GM08714 (cell line): ENCODE results near the gene LRRC32.

ENCODE experiments used
- H3K4me3 ChIP-seq: fragments of 200-500 bp; sonication (Bioruptor generic); 2 replicates; pipeline ENCODE4 v1.5.1; 2014; ENCODE audit warnings: mild to moderate bottlenecking, low read length, inconsistent platforms
- ZNF274 ChIP-seq: IDR thresholded peaks from 2 replicates; pipeline ENCODE4 v1.6.1; 2012; ENCODE audit warnings: mild to moderate bottlenecking, low read depth, low read length

Gene LRRC32

GRCh38 chr11:76658651-76659650, 11.6 kb downstream of the LRRC32 start:
- TF ChIP-seq ZNF274 = no peak
- H3K4me3 ChIP-seq = no peak overlapping the region

DNA sequence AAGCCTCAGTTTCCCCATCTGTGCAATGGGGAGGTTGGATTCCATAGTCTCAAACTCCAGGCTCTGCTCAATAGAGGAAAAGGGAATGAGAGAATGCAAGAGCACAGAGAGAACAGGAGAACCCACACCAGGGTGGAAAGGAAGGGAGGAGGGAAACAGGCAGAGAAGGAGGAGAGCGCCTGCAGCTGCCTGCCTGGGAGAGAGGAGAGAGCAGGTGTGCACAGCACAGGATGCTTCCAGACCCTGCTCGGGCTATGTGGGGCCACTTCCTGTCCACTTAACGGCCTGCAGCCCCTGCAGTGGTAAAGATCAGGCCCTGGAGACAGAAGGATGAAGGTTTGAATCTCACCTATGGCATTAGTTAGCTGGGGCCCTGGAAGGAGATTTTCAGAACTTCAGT, 12.3 kb downstream of the LRRC32 start:
- no peak overlapping the region for H3K4me3 ChIP-seq
- no peak for TF ChIP-seq ZNF274

DNA sequence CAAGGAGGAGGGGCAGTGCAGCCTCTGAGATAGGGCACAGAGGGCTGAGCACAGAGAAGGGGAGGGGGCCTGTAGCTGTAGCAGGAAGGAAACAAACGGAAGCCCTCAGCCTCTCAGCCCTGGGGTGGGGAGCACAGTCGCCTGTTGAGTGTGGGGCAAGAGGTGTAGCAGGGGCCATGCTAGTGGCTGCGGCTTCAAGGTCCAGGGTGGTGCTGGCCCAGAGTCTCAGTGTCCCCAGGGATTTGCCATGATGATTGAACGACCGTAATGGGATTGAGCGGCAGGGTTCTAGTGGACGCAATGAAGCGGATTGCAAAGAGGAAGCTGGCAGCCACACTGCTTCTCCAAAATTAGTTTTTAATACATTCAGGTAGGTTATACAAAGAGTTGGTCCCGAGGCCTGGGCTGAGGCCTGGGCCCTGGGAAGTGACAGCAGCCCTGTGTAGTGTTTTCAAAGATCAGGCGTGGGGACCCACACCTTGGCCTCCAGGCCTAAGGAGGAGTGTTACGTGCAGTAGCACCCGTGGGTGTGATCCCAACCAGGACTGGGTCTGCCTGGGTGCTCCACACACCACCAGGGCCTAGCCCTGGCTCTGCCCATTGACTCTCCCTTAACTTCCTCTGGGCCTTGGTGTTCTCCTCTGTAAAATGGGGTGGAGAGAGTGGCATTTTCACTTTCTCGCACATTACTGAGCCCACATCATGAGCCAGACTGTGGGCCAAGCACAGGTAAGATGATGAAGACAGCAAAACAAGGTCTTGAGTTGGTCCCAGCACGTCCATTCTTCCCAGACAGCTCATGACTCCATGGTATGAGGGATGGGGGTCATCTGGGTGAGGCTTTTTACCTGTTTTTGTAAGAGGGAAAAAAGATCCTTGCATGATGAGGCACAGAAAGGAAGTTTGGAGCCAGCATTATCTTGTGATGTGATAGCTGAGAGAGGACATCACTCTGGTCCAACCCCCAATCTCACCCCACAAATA, 13.1 kb downstream of the LRRC32 start:
- H3K4me3 ChIP-seq = no peak overlapping the region
- no peak for TF ChIP-seq ZNF274

DNA sequence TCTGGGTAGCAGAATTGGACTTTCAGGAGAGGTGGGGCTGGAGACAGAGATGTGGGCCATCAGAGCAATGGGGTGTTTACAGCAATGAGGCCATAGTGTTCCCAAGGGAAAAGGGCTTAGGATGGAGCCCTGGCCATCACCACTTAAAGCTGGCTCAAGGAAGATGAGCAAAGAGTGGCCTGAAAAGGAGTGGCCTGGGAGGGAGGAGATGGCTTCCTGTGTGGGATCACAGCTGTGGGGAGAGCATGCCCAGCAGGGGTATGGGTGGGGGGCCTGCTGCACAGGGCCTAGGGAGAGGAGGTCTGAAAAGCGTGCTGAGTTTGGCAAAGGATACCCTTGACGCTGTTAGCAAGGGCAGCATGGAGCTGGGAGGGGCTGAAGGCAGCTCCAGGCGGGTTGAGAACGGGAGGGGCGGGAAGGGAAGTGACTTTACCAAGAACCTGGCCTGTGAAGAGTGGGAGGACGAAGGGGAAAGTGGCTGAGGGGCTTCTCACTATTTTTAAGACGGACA, 13.9 kb downstream of the LRRC32 start:
- H3K4me3 ChIP-seq = no peak overlapping the region
- no peak for TF ChIP-seq ZNF274

DNA sequence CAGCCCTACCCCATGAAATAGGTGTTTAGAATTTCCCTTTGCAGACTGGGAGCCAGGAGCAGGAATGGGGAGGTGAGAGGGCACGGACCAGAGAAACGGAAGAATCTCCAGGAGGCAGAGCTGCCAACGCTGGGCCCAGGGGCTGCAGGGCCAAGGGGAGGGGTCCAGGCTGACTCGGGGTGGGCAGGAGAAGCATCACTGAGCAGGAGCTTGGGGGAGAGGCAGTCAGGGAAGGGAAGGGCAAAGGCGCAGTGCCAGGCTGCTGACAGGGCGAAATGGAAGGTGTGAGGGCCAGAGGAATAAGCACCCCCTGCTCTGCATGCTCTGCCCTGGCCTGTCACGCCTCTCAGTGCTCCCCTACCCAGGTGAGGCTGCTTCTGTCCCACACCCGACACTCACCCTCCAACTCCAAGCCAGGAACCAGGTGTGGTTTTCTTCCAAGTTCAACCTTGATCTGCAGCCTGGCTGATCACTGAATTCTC, 14.5 kb downstream of the LRRC32 start:
- TF ChIP-seq ZNF274 = no peak
- H3K4me3 ChIP-seq = no peak overlapping the region

- no peak overlapping the region for H3K4me3 ChIP-seq
- TF ChIP-seq ZNF274 = no peak
These were observed 15.0 kb downstream of the LRRC32 start for GRCh38 chr11:76655501-76656049.

DNA sequence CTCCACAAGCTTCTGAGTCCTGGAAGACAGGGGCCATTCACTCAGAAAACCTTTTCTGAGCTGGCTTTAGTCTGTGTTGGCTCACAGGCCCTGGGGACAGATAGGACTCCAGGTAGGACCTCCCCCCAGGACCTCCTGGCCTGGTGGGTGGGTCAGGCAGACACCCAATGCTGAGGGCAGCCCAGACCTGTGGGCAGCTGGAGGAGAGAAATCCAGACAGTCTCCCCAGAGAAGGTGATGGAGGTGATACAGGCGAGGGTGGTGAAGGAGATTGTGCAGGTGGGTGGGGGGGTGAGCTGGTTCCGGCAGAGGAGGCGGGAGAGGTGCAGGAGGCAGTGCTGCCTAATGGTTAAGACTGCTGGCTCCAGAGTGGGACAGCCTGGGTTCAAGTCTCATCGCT, 15.6 kb downstream of the LRRC32 start:
- no peak overlapping the region for H3K4me3 ChIP-seq
- no peak for TF ChIP-seq ZNF274

GRCh38 chr11:76654298-76654851, 16.2 kb downstream of the LRRC32 start:
- TF ChIP-seq ZNF274 = no peak
- H3K4me3 ChIP-seq = no peak overlapping the region

- TF ChIP-seq ZNF274 = no peak
- no peak overlapping the region for H3K4me3 ChIP-seq
These were observed 16.8 kb downstream of the LRRC32 start for GRCh38 chr11:76653674-76654284.

GRCh38 chr11:76653012-76653673, 17.4 kb downstream of the LRRC32 start:
- TF ChIP-seq ZNF274 = no peak
- no peak overlapping the region for H3K4me3 ChIP-seq

GRCh38 chr11:76649851-76650372, 20.6 kb downstream of the LRRC32 start:
- no peak for TF ChIP-seq ZNF274
- no peak overlapping the region for H3K4me3 ChIP-seq

GRCh38 chr11:76649011-76649410, 21.5 kb downstream of the LRRC32 start:
- no peak for TF ChIP-seq ZNF274
- H3K4me3 ChIP-seq = no peak overlapping the region
